AG04450 (cell line): Measurements from ENCODE around the gene TTLL13. TPM values are rescaled to one million over a fixed set of nuclear protein-coding genes. Genes with fewer than 3 reads are reported as not detected.

Source experiments
- CTCF ChIA-PET: fragments of 300-600, 350-600 bp; formaldehyde crosslinking; extraction: SDS; loops from one replicate; lab custom pipeline; 2022; ENCODE audit warnings: antibody characterized with exemption, inconsistent platforms; lab: Charles Lee
- POLR2A ChIA-PET: fragments of 350-600 bp; formaldehyde crosslinking; extraction: SDS; loops from one replicate; lab custom pipeline; 2021; ENCODE audit warnings: antibody characterized with exemption, inconsistent platforms; lab: Yijun Ruan, JAX
- DNase-seq: peaks from one replicate; pipeline ENCODE4 v3.0.0-alpha.2; 2011; ENCODE audit warnings: low read depth, low spot score
- H3K27ac ChIP-seq: one replicate; pipeline ENCODE4 v1.5.1; 2012; ENCODE audit warnings: low read depth, low read length, control low read depth
- H3K27me3 ChIP-seq: one replicate; pipeline ENCODE4 v1.6.0; 2012; ENCODE audit warnings: low read length; ENCODE audit not compliant: control insufficient read depth, insufficient read depth
- H3K4me3 ChIP-seq: 2 replicates; pipeline ENCODE4 v1.5.1; 2011; ENCODE audit warnings: mild to moderate bottlenecking, low read depth, low read length, control low read depth
- H3K9me3 ChIP-seq: 2 replicates; pipeline ENCODE4 v1.5.1; 2012; ENCODE audit warnings: low read length; ENCODE audit not compliant: control insufficient read depth, insufficient read depth
- CTCF ChIP-seq: IDR thresholded peaks from 2 replicates; pipeline ENCODE4 v1.5.1; 2011; ENCODE audit warnings: low read depth, low read length, control low read depth, inconsistent platforms
- polyA plus RNA-seq: library from polyadenylated mRNA; depleted of rRNA; stranded (reverse); fragments of >200 nt; gene quantifications from 2 replicates; pipeline ENCODE4 v1.2.3, GENCODE V29; 2011

The TTLL13 gene
- polyA plus RNA-seq, 1 experiment, result 0.04 TPM

GRCh38 chr15:90286678-90287077, 37.3 kb downstream of the TTLL13 start:
- POLR2A ChIA-PET, result no interaction called here
- no peaks in the 10 kb centered on the region for H3K9me3 ChIP-seq
- H3K27ac ChIP-seq, result no peak overlapping the region
- CTCF ChIA-PET, result interaction anchor here (1.3 to 1.6 kb wide), 3 partner anchors 10 to 33 kb away, joined by 3 to 6 read pairs (median 4); no protein-coding TSS in a partner anchor
- no peak overlapping the region for H3K4me3 ChIP-seq
- DNase-seq, result no peak
- peak; percentile 34 for TF ChIP-seq CTCF
- no peaks in the 10 kb centered on the region for H3K27me3 ChIP-seq

- Histone ChIP-seq H3K27me3 (no peaks in the 10 kb centered on the region), H3K27ac (no peak overlapping the region), H3K9me3 (no peaks in the 10 kb centered on the region), H3K4me3 (no peak overlapping the region)
- no peak for DNase-seq
- ChIA-PET POLR2A (no interaction called here), CTCF (interaction anchor here (1.3 to 1.6 kb wide), 3 partner anchors 9 to 33 kb away, joined by 3 to 6 read pairs (median 4); no protein-coding TSS in a partner anchor)
- TF ChIP-seq CTCF, result no peak
Measured at GRCh38 chr15:90287101-90287500, 37.7 kb downstream of the TTLL13 start.

- H3K4me3 ChIP-seq, result no peak overlapping the region
- no peaks in the 10 kb centered on the region for H3K9me3 ChIP-seq
- no peak overlapping the region for H3K27ac ChIP-seq
- CTCF ChIA-PET, result interaction anchor here (0.7 to 1.6 kb wide), 2 partner anchors 32 to 73 kb away, joined by 3 to 6 read pairs; no protein-coding TSS in a partner anchor
- no peaks in the 10 kb centered on the region for H3K27me3 ChIP-seq
- DNase-seq, result no peak
- POLR2A ChIA-PET, result no interaction called here
- no peak for TF ChIP-seq CTCF
Measured at GRCh38 chr15:90287946-90288345, 38.6 kb downstream of the TTLL13 start.

DNA sequence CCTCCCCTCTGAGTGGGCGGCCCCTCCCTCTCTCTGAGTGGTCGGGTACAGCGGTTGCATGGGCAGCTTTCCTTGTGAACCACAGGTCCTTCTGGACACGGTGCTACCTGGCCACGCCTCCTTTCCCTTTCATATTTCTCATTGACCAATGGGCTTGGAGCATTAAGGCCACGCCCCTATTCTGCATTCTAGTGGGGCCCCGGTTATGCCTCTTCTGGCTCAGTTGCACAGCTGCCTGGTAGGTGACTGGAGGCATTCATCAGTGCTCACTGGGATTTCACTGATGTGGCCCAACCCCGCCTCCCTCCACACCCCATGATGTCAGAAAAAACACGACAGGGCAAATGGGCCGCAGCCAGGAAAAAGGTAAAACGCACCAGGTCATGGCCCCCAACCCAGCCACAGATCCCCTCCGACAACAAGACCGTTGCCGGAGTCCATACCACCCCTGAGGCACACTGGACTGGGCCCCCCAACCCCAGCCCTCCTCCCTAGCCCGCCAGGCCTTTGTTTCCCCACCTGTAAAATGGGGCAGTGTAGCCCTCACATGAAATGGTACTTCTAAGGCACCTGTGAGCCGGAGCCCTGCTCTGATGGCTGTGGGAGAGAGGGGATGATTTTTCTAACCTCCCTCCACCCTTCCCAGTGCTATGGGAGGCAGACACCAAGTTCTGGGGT, 42.5 kb downstream of the TTLL13 start:
- no peak for DNase-seq
- Histone ChIP-seq H3K9me3 (no peaks in the 10 kb centered on the region), H3K4me3 (no peak overlapping the region), H3K27me3 (peaks cover 2% of the 10 kb centered on the region), H3K27ac (no peak overlapping the region)
- ChIA-PET CTCF (interaction anchor here (1.7 kb wide), 1 partner anchor 28 kb away, joined by 10 read pairs; no protein-coding TSS in a partner anchor), POLR2A (no interaction called here)
- TF ChIP-seq CTCF, result no peak
